D721Med (cell line): ENCODE results near the gene TRIP10.

Source experiments
- DNase-seq: peaks from one replicate; pipeline ENCODE4 v3.0.0; 2011; ENCODE audit warnings: low spot score; ENCODE audit not compliant: insufficient read length
- FAIRE-seq: peaks from 2 replicates; lab custom pipeline; 2011; peaks lifted over from hg19 to GRCh38; lab: Jason Lieb, UNC
- TF ChIP-seq, protein P1 (sequence below): IDR thresholded peaks from 2 replicates; pipeline ENCODE4 v1.5.1; 2012; ENCODE audit warnings: mild to moderate bottlenecking, control low read depth; ENCODE audit not compliant: insufficient read depth; ENCODE audit errors: missing control alignments

The TRIP10 gene

GRCh38 chr19:6720369-6721137 is 18.9 kb upstream of the TRIP10 start, which contains the start of gene C3:
C3 (minus strand) TSS chr19:6720650; CDS start chr19:6720589, 61 bp downstream.
- FAIRE-seq (no peak), DNase-seq (no peak)
- TF ChIP-seq, protein P1, sequence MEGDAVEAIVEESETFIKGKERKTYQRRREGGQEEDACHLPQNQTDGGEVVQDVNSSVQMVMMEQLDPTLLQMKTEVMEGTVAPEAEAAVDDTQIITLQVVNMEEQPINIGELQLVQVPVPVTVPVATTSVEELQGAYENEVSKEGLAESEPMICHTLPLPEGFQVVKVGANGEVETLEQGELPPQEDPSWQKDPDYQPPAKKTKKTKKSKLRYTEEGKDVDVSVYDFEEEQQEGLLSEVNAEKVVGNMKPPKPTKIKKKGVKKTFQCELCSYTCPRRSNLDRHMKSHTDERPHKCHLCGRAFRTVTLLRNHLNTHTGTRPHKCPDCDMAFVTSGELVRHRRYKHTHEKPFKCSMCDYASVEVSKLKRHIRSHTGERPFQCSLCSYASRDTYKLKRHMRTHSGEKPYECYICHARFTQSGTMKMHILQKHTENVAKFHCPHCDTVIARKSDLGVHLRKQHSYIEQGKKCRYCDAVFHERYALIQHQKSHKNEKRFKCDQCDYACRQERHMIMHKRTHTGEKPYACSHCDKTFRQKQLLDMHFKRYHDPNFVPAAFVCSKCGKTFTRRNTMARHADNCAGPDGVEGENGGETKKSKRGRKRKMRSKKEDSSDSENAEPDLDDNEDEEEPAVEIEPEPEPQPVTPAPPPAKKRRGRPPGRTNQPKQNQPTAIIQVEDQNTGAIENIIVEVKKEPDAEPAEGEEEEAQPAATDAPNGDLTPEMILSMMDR: no peak

DNA sequence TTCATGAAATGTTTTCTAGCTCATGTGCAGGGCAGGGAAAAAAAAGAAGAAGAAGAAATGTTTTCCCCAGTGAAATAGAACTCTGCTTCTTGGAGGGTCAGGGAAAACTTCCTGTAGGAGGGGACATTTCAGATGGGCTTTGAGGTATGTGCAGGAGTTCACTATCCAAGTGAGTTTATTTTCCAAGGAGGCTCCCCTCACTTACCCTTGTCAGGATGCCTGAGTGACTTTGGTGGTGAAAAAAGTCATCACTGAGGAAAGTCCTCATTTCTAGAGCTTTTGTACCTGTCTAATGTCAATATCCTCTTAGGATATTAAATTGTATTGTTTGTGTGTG is 18.4 kb upstream of the TRIP10 start:
- TF ChIP-seq, protein P1: no peak
- DNase-seq (no peak), FAIRE-seq (no peak)

DNA sequence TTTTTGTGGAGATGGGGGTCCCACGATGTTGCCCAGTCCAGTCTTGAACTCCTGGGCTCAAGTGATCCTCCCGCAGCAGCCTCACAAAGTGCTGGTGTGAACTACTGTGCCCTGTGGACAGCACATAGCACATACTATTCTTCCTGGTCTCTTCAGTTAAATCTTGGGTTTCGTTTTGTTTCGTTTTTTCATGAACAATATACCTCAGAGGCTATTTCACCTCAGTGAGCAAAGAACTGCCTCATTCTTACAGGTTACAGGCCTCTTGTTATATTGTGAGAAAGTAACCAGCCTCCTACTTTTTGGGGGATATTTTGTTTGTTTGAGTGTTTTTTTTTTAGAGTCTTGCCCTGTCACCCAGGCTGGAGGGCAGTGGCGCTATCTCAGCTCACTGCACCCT is 17.7 kb upstream of the TRIP10 start:
- FAIRE-seq: no peak
- DNase-seq: no peak
- TF ChIP-seq, protein P1: no peak

DNA sequence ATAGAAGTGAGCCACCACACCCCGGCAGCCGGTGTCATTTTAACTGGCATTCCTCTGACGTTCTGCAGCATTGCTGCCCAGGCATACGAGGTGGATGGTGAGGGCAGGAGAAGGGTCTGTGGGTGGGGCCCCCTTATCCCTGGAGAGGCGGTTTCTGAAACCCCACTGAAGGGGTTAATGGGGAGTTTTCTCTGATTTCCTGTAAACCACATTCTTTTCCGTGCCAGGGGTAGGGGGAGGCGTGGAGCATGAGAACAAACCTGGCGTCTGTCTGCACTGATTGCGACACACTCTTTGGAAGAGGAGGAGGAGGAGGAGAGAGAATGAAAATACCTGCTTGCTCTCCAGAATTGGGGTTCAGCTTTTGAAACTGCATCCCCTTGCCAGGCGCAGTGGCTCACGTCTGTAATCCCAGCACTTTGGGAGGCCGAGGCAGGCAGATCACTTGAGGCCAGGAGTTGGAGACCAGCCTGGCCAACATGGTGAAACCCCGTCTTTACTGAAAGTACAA is 16.3 kb upstream of the TRIP10 start:
- TF ChIP-seq, protein P1: no peak
- DNase-seq (no peak), FAIRE-seq (no peak)

DNA sequence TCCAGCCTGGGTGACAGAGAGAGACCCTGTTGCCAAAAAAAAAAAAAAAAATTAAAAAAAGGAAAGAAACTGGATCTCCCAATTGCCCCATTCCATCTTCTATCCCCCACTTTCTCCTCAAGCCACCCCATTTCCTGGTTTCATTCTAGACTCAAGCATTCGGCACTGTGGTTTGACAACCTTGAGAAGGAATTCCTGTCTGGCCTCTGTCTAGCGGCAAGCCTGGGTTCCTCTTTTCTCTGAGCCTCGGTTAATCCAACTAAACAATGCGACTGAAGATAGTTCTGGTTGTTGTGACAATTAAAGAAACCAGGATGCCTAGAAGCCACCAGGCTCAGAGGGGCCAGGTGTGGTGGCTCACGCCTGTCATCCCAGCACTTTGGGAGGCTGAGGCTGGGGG is 15.7 kb upstream of the TRIP10 start:
- DNase-seq: no peak
- TF ChIP-seq, protein P1: no peak
- FAIRE-seq: no peak

DNA sequence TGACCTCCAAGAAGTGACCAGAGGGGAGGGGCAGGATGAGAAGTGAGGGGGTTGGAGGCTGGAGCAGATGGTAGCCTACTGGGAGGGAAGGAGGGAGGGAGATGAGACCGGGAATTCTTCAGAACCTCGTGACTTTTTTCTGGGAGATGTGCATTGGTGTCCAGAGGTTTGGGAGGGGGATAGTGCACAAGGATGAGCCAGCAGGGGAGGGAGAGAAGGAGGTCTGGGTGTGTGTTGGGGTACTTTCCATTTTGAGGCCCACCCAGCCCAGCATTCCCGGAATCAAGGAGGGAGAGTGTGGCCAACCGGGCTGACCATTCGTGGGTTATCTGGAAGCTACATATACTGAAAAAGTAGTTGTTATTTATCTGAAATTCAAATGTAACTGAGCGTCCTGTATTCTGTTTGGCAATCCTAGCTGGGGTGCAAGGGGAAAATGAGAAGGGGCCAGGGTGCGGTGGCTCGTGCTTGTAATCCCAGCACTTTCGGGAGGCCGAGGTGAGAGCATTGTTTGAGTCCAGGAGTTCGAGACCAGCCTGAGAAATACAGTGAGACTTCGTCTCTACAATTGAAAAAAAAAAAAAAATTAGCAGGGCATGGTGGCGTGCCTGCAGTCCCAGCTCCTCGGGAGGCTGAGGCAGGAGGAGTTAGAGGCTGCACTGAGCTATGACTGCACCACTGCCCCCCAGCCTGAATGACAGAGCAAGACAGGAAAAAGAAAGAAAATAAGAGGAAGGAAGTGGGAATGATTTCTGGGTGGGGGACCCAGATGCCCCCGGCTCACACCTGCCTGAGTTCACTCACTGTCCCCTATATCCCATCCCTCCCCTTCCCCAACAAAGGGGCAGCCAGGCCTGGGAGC is 14.6 kb upstream of the TRIP10 start:
- TF ChIP-seq, protein P1: no peak
- FAIRE-seq (no peak), DNase-seq (no peak)
